Activated CD4-positive, alpha-beta T cell treated with anti-CD3 and anti-CD28 coated beads, Interleukin-2, Interleukin-4, amounts not matched to agents 100 ng/mL and 50 ng/mL, durations not matched to agents 16 hours and 8 hours (primary cell): ENCODE measurements around the gene GABBR2.

Experiments used
- DNase-seq: peaks from one replicate; pipeline ENCODE4 v3.0.0-alpha.2; 2020; ENCODE audit warnings: low spot score

The GABBR2 gene

DNA sequence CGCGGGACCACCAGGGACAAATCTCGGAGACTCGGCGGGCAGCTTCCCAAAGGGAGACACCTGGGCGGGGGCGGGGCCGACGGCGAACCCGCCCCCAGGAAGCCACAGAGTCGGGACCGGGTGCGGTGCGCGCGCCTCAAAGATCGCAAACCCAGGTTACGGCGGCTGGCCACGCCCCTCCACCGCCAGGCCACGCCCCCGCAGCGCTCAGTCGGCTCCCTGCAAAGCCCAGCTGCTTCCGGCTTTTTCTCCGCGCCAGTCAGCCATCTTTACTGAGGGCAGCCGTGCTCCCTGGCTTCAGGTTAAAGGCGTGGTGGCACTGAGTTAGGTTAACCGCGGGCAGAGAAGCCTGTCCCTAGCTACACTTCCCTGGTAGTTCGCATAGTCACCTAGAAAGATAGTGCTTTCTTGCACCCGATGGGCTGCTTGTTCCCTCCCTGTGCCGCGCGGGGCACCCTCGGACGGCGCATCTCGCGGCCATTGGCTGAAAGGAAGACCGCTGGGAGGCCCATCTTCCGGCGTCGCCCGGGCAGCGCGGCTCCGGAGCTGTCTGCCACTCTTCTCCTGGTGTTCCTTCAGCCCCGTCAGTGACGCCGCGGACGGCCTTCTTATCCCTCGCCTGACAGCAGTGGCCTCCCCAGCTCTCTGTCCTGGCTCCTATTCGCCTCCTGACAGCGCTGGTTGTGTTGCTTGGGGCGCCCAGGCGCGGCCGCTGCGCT is 453.0 kb downstream of the GABBR2 start, which contains the start of gene TBC1D2:
Gene TBC1D2, minus strand, starts transcription at position 72 of the 719 bp plus-strand sequence. CDS start 108 bp downstream, outside the sequence.
- peak; percentile 97 for DNase-seq

DNA sequence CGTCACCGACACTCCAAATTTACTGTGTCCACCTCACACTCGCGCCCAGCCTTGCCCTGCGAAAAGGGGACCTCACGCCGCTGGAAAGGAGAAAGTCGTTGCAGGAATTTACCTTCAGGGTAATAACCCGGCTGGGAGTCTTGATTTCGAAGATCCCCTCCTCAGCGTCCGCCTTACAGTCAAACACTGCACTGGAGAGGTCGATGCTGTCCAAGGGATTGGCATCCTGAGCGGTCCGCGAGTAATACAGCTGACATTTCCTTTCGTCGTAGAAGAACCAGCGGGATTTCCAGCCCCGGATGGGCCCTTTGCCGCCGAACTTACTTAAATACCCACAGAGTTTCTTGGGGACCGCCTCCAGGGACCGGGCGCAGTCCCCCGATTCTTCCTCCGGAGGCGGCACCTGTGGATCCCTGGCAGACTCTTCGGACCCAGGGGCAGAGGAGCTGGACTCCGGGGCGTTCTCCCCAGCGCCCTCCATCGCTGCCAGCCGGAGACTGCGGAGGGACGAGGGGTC is 453.6 kb downstream of the GABBR2 start:
- no peak for DNase-seq

DNA sequence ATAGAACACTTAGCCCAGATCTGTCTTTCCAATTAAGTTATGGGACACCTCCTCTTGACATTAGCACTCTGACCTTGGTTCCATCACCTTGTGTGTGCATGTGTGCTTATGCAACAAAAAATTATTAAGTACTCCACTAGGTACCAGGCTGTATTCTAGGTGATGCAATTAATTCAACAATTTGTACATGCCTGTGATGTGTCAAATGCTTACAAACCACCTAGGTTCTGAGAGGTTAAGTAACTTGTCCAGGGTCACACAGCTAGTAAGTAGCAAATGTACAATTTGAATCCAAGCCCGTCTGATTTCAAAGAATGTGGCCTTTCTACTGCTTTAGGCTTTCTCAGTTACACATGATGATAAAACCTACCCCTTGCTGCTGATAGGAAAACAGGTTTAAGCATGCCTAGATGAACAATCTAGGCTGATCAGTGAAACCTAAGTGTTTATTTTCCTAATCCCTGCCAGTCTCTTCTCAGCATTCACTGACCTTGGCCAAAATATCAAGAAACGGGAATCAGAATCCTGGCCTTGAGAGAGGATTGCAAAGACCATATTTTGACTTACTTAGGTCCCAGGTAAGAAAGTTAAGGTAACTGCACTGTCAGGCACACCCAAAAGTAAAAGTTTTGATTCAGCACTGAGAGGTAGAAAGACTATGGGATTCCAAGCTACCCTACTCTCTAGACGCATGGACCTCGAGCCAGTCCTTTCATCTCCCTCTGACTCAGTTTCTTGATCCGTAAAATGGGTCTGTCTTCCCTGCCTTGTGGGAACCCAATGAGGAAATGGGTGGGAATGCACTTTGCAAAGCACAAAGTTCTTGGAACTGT is 454.3 kb downstream of the GABBR2 start:
- DNase-seq = no peak

DNA sequence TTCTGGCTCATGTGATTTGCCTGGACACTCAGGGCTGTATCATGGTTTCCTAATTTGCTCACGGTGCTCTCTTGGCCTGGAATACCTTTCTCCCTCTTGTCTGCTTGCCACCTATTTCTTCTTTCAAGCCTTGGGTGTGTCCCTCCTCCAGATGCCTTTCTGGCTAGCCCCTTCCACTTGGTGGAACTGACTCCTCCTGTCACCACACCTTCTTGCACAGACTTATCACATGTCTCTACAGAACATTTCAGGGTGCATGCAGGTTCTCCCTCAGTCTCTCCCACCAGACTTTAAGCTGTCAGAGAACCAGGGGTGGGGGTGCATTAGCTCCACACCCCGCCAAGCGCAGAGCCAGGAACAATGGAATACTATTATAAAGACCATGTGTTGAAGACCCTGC is 455.2 kb downstream of the GABBR2 start:
- DNase-seq = no peak

DNA sequence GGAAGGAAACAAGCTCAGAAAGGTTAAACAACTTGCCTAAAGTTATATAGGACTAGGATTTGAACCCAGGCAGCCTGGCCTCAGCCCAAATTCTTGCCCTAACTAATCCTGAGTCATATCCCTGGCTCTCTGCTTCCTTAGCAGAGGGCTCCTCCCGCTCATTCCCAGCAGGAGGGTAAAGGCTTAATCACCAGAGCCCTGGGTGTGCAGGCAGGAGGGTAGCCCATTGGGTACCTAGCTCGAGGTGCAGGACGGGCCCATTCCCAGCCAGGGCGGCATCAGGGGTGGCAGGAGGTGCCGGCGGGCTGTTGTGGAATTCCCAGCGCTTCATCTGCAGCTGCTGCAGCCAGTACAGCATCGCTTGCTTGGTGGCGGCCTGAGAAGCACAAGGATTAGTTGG is 457.2 kb downstream of the GABBR2 start:
- DNase-seq = no peak

DNA sequence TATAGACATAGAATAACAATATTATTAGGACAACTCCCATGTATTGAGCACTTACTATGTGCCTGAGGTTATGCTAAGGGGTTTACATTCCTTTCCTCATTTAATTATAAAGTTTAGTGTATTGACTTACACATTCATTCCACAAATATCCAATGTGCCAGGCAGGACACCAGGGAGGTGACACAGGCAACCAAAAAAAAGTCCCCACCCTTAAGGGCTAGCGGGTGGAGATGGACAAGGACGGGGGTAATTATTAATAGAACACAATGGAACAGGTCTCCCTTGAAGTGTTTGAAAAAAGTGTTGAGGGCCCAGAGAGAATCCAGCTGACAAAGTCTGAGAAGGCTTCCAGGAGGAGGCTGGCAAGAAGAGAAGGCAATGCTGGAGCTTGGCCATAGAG is 459.0 kb downstream of the GABBR2 start:
- no peak for DNase-seq

DNA sequence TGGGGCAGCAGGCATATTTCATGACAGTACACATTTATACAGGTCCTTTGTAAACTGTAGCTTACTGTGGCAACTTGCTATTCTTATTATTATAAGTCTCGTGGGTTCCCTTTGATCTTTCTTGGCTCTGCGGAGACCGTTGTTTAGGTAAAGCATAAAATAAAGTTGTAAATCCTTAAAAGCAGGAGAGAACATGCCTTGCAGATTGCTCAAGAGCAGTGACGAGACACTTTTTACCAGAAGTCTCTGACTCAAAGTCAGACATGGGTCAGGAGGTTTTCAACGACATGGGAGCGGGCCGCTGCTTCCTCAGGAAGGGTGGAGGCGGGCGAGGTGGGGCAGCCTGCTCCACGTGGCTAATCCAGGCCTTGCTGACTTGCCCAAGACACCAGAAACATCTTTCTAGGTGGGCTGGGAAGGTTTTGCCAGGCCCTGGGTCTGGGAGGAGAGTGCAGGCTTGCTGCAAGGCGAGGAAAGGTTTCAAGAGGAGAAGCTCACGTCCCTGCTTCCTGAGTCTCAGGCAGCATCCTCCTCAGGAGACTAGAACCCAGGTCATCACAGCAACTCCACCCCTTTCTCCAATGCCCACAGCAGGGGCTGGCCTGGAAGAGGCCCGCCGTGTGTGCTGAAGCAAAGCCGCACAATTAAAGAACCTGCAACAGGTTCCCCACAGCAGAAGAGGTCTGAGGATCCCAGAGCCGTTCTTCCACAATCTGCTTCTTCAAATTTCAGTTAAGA is 459.8 kb downstream of the GABBR2 start:
- peak; percentile 27 for DNase-seq

DNA sequence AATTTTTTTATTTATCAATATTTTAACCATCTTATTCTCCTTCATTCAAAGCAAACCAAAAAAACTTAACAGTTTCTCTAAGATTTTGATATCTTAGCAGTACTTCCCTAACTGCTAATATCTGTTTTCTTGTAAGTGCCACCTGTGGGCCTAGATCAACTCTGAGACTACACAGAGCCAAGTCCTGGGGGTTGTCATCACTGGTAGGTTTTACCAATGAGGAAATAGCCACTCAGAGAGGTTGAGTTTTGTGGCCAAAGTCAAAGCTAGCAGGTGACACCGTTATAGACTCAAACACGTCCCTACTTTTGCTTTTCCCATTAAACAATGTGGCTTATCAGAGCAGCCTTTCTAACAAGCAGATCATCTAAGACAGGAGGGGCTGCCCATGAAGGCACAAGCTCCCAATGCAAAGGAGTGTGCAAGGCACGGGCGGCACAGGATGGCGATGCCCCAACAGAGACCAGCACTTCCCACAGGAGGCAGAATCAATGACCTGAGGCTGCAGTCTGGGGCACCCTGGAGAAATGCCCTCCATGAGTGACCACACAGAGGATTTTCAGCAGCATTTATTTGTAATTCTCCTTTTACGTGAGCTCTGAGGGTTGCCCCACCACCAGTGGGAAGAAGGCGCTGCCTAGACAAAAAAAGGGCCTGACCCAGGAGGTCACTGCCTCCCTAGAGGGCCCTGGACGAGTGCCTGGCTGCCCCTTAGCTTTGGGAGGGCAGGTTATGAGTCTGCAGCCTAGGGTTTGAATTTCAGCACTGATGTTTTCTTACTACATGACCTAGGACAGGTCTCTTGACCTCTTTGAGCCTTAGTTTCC is 460.7 kb downstream of the GABBR2 start:
- DNase-seq = no peak

DNA sequence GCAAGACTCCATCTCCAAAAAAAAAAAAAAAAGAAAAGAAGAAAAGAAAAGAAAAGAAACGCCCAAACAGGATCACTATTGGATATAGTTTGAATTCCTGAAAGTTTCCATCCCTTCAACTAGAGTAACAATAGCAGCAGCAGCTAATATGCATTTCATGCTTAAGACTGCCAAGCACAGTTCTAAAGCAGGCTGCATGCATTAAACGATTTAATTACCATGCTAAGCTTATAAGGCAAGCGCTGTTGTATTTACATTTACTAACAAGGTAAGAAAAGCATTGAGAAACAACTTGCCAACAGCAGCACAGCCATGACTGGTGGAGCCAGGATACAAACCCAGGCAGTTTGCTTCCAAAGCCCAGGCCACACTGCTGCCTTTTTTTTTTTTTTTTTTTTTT is 466.3 kb downstream of the GABBR2 start:
- no peak for DNase-seq

DNA sequence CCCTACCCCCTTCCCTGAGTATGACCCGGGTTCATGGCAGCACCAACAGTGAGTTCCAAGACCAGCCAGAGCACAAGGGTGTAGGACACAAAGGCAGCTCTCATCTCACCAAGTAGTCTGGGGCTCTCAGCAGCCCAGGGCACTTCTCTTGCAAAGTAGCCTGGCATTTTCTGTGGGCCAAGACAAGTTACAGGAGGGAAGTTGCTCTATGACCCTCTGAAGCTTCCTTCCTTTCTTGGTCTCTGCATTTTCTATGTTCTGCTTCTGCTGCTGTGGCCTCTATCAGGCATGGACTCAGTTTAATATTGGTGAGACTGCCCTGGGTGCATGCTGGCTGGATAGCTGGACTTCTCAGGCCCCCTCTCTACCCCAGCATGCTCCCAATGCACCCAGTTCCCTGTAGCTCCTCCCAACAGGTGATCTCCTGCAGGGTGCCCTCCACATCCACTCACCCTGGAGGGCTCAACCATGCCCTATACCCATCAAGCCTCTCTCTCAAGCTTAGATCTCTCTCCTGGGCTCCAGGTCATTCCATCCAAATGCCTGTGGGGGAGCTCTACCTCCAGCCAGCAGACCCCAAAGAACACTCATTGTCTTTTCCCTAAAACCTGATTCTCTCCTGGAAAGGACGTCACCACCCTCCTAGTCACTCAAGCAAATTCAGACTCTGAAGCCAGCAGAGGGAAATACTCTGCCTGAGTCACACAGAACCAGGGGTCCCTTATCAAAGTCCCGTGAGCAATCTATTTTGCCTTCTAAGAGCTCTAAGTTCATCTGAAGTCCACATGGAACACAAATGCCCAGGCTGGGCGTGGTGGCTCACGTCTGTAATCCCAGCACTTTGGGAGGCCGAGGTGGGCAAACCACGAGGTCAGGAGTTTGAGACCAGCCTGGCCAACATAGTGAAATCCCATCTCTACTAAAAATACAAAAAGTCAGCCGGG is 467.1 kb downstream of the GABBR2 start:
- no peak for DNase-seq

DNA sequence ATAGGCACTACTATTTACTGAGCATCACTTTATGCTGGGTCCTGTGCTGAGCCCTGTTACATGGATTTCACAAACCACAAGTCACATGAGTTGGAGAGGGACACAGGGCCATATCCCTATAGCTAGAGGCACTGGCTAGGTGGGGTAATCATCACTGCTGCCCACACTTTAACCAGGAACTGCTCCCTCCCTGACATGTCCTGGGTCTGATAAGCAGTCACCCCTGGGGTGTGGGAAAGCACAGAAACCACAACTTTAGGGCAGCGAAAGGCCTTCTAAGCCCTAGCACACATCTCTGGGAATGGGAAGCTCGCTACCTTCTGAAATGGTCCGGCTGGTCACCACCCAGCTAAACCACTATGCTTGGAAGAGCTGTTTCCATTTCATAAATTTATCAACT is 468.3 kb downstream of the GABBR2 start:
- DNase-seq = no peak
